ENCODE results near the gene HOXC10. TPM values are rescaled to one million over a fixed set of nuclear protein-coding genes. Genes with fewer than 3 reads are reported as not detected.

Gene HOXC10
- total RNA-seq, 4 donors from 2014 or later = 23.9 to 48.3 (median 40.3) TPM

DNA sequence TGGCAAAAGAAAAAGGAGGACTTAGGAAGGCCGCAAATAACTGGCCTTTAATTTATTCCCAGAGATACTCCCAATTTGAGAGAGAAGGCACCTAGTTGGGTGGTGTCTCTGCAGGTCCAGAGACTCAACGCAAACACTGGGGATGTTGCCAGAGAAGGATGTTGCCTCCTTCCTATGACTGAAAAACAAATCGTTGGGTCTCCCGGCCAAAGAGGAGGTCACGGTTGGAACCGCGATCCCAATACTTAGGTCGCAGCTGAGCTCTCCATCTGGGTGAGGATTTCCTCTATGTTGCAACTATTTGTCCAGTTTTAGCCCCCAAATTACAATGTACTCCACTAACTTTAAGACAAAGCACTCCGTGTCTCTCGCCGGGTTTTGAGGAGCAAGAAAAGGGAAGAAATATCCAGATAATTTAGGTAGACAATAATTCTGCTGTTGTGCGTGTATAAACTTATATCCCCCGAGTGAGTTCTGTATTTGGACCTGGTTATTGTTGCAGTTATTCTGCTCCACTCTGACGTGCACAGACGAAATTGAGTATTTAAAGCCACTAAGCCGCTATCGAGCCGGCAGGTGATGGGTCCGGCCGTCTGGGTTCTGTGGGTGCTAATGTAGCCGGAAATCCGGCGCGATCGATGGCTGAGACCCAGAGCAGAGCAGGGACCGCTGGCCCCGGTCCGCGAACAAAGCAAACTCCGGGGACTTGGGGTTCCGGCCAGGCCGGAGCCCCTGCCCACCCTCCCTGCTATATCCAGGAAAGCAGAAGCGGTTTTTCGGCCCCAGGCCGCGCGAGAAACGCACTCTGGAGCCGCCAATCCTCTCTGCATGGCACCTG, 24.5 kb upstream of the HOXC10 start:
- H3K27me3 ChIP-seq = peaks cover 93 to 99% (median 95%) of the 10 kb centered on the region in 3 donors
- TF ChIP-seq, protein P1, sequence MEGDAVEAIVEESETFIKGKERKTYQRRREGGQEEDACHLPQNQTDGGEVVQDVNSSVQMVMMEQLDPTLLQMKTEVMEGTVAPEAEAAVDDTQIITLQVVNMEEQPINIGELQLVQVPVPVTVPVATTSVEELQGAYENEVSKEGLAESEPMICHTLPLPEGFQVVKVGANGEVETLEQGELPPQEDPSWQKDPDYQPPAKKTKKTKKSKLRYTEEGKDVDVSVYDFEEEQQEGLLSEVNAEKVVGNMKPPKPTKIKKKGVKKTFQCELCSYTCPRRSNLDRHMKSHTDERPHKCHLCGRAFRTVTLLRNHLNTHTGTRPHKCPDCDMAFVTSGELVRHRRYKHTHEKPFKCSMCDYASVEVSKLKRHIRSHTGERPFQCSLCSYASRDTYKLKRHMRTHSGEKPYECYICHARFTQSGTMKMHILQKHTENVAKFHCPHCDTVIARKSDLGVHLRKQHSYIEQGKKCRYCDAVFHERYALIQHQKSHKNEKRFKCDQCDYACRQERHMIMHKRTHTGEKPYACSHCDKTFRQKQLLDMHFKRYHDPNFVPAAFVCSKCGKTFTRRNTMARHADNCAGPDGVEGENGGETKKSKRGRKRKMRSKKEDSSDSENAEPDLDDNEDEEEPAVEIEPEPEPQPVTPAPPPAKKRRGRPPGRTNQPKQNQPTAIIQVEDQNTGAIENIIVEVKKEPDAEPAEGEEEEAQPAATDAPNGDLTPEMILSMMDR (IDR thresholded peaks at IDR 0.05 in 4 of 5, conservative IDR thresholded peaks at IDR 0.05 in 1 of 5) = no peak
- no peak for TF ChIP-seq POLR2A (IDR thresholded peaks at IDR 0.05)
- intact Hi-C loops (cut with DNase I; ENCODE audit: low total_unique reads) (no loop called here), in situ Hi-C loops (cut with MboI; ENCODE audit: low sequenced_read_pairs in 4 of 4) (no loop called here)
- no peaks in the 10 kb centered on the region for H3K36me3 ChIP-seq
- DNase-seq (no peak), ATAC-seq (no peak)
- H3K4me3 ChIP-seq = peak overlapping the region in 3 of 4 donors; percentile 14 to 46 (median 26)
- no peaks in the 10 kb centered on the region for H3K9me3 ChIP-seq
- H3K27ac ChIP-seq = peak overlapping the region in 1 of 4 donors; percentile 27
- peaks cover 0 to 5% of the 10 kb centered on the region in 2 donors for H3K4me1 ChIP-seq

DNA sequence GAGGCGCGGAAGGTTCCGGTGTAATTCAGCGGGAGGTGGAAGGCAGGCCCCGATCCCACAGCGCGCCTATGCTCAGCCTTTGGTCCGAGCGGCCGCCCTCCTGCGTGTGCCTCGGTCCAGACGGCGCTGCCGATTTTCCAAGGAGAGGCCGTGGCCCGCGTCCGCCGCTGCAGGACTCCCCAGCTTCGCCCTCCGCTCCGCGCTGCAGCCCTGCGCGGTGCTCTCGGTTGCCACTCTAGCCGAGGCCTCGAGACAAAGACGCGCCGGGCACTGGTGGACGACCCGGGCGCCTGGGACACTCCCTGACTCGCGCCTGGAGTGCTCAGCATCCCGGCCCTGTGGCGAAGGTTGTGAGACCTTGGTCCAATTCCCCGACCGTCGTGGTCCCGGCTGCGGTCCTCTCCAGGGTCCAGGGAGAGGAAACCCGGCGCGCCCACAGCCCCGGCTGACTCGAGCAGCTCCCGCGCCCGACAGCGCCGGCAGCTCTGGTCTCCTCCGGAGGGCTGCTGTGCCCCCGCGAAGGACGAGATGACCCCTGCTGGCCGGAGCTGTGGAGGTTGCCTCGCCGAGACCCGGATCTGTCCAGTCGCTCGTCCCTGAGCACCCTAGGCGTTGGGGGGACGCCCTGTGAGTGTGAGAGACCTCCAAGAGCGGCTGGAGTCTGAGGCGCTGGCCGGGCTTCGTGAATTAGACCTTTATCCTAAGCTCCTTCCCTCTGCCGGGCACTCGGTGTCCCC, 23.8 kb upstream of the HOXC10 start:
- Histone ChIP-seq H3K4me1 (peaks cover 0 to 5% of the 10 kb centered on the region in 2 donors), H3K36me3 (no peaks in the 10 kb centered on the region), H3K9me3 (no peaks in the 10 kb centered on the region), H3K27me3 (peaks cover 93 to 99% (median 95%) of the 10 kb centered on the region in 3 donors), H3K4me3 (peak overlapping the region; percentile 14 to 46 (median 22)), H3K27ac (peak overlapping the region in 1 of 4 donors; percentile 27)
- TF ChIP-seq POLR2A (IDR thresholded peaks at IDR 0.05) = no peak
- TF ChIP-seq, protein P1 (IDR thresholded peaks at IDR 0.05 in 4 of 5, conservative IDR thresholded peaks at IDR 0.05 in 1 of 5) = peak in 1 of 5 experiments; percentile 18
- DNase-seq (no peak), ATAC-seq (peak in 1 of 2 donors; percentile 18)
- in situ Hi-C loops (cut with MboI; ENCODE audit: low sequenced_read_pairs in 4 of 4) (no loop called here), intact Hi-C loops (cut with DNase I; ENCODE audit: low total_unique reads) (no loop called here)

DNA sequence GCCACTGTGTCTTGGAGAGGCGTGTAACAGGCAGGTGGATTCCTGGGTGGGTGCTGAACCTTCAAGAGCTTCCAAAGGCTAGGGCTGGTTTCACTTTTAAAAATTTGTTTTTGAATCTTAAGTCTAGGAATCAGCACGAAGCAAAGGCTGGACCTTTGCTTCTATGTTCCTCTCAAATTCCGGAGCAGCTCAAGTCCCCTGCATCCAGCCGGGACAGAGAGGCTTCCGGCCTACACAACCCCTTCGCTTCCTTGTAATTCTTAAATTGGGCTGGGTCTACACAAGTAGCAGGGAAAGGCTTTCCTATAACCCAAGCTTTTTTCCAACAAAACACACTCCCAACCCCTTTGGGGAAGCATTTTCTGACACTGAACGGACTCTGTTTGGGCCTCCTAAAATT, 21.9 kb upstream of the HOXC10 start:
- TF ChIP-seq, protein P1 (IDR thresholded peaks at IDR 0.05 in 4 of 5, conservative IDR thresholded peaks at IDR 0.05 in 1 of 5) = no peak
- no peak for TF ChIP-seq POLR2A (IDR thresholded peaks at IDR 0.05)
- H3K27ac ChIP-seq = peak overlapping the region in 3 of 4 donors; percentile 71 to 74 (median 71)
- H3K27me3 ChIP-seq = peaks cover 90 to 95% (median 93%) of the 10 kb centered on the region in 3 donors
- intact Hi-C loops (cut with DNase I; ENCODE audit: low total_unique reads) = no loop called here
- no peak for ATAC-seq
- DNase-seq = no peak
- in situ Hi-C loops (cut with MboI; ENCODE audit: low sequenced_read_pairs in 4 of 4) = no loop called here
- peaks cover 0 to 5% of the 10 kb centered on the region in 2 donors for H3K4me1 ChIP-seq
- no peaks in the 10 kb centered on the region for H3K9me3 ChIP-seq
- no peak overlapping the region for H3K4me3 ChIP-seq
- no peaks in the 10 kb centered on the region for H3K36me3 ChIP-seq

DNA sequence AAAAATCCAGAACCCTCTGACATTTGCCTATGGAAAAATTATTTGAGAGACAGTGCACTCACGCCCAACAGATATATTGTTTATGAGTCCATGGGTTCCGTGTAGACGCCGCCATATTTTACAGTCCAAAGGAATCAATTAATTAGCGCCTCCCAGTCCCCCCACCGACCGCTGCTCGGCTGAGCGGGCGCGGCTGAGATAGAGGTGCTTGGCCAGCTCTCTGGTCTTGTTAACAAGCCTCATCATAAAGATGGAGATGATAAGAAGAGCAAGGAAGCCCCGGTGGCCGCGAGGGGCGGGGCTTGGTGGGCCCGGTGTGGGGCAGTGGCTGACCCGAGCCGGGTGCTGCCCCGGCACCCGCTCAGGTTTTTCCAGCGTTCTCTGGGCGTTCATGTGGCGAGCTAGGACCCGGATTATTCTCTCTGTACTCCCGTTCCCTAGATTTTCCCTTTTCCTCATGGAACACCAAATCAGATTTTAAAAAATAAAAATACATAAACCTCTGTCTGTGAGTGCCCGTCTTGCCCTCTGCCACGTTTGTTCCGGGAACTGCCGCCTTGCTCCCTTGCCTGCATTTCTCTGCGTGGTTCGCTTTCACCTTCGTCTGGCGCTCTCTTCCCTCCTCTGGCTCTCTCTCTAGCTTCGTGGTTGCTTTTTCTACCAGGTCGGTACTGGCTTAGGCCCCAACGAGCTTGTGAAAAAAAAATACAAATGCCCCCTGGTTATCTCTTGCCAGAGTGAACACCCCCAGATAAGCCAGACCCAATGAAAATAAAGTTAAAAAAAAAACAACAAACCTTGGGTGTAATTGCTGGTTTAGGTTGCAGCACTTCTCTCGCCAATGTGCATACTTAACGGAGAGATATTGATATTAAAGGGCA, 21.3 kb upstream of the HOXC10 start:
- Histone ChIP-seq H3K36me3 (no peaks in the 10 kb centered on the region), H3K4me3 (peak overlapping the region in 2 of 4 donors; percentile 1 to 17), H3K27ac (peak overlapping the region; percentile 22 to 74 (median 71)), H3K27me3 (peaks cover 86 to 99% (median 90%) of the 10 kb centered on the region in 3 donors), H3K4me1 (peaks cover 0 to 5% of the 10 kb centered on the region in 2 donors), H3K9me3 (no peaks in the 10 kb centered on the region)
- in situ Hi-C loops (cut with MboI; ENCODE audit: low sequenced_read_pairs in 4 of 4) (no loop called here), intact Hi-C loops (cut with DNase I; ENCODE audit: low total_unique reads) (no loop called here)
- DNase-seq (no peak), ATAC-seq (no peak)
- TF ChIP-seq POLR2A (IDR thresholded peaks at IDR 0.05) = no peak
- TF ChIP-seq, protein P1 (IDR thresholded peaks at IDR 0.05 in 4 of 5, conservative IDR thresholded peaks at IDR 0.05 in 1 of 5) = no peak

All from gastrocnemius medialis (tissue), 4 donors.